SJSA1 (cell line): Measurements from ENCODE around the gene SH3BP5L. TPM values are rescaled to one million over a fixed set of nuclear protein-coding genes. Genes with fewer than 3 reads are reported as not detected.

Experiments
- DNase-seq, 2 experiments: peaks; one replicate each; pipeline ENCODE4 v3.0.0-alpha.2; 2015 to 2020; ENCODE audit warnings: low spot score in 2 of 2, low read depth in 1 of 2
- H3K27ac ChIP-seq: fragments of 250-450 bp; sonication (Bioruptor Pico); 2 replicates; pipeline ENCODE4 v1.5.1; 2020; ENCODE audit warnings: mild to moderate bottlenecking, moderate library complexity
- H3K27me3 ChIP-seq: fragments of 250-450 bp; sonication (Bioruptor Pico); replicated peaks from 2 replicates; pipeline ENCODE4 v1.5.1; 2020; ENCODE audit warnings: mild to moderate bottlenecking, moderate library complexity
- H3K36me3 ChIP-seq: fragments of 250-450 bp; sonication (Bioruptor Pico); 2 replicates; pipeline ENCODE4 v1.5.1; 2020; ENCODE audit warnings: mild to moderate bottlenecking
- H3K4me1 ChIP-seq: fragments of 250-450 bp; sonication (Bioruptor Pico); replicated peaks from 2 replicates; pipeline ENCODE4 v1.6.1; 2021; ENCODE audit warnings: mild to moderate bottlenecking
- H3K4me3 ChIP-seq: fragments of 250-450 bp; sonication (Bioruptor Pico); 2 replicates; pipeline ENCODE4 v1.5.1; 2020; ENCODE audit warnings: mild to moderate bottlenecking
- H3K9me3 ChIP-seq: fragments of 250-450 bp; sonication (Bioruptor Pico); replicated peaks from 2 replicates; pipeline ENCODE4 v1.5.1; 2020; ENCODE audit warnings: mild to moderate bottlenecking
- total RNA-seq: library from RNA; depleted of rRNA; stranded (reverse); fragments of >200 nt; shearing (Covaris generic); gene quantifications from 2 replicates; pipeline ENCODE4 v1.2.3, GENCODE V29; 2014; rRNA removed

The SH3BP5L gene
- total RNA-seq, result 26.1 and 34.1 TPM in 2 replicates

DNA sequence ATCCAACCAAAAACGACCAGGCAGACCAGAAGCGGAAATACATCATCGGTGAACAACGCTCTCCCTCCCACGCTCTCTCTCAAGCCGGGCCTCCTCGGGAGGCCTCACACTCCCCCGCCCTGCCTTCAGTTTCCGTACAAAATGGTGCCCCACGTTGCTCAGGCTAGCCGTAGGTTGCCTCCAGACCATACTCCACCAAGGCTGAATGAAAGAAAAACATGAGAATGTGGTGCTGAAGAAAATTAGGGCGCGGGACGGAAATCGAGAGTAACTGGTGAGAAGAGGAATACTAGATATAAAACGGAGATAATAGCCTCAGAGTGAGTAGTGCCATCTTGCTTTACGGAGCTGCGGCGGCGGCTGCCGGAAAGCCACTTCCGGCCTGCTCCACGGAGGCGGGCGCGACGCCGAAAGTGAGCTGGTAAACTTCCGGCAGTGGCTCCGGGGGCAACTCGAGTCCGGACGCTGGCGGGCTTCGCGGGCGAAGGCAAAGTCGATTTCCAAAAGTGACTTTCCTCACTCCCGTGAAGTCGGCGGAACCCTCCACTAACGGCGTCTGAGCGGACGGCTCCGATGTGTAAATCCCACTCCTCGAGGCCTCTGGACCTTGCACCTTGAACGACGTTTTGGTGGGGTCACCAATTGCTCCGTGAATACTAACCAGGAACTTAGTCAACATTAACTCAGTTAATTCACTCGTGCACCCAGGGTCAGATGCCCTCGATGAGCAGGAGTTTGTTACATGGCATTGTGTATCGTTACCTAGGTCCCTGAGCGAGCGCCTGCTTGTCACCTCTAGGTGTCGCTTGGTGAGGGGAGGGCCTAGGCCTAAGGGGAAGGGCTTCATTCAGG is at the start of gene SH3BP5L:
Gene SH3BP5L (minus strand): TSS at position 7 of the 852 bp plus-strand sequence. CDS start 980 bp downstream, outside the sequence.
- peaks cover 46% of the 10 kb centered on the region for H3K4me1 ChIP-seq

DNA sequence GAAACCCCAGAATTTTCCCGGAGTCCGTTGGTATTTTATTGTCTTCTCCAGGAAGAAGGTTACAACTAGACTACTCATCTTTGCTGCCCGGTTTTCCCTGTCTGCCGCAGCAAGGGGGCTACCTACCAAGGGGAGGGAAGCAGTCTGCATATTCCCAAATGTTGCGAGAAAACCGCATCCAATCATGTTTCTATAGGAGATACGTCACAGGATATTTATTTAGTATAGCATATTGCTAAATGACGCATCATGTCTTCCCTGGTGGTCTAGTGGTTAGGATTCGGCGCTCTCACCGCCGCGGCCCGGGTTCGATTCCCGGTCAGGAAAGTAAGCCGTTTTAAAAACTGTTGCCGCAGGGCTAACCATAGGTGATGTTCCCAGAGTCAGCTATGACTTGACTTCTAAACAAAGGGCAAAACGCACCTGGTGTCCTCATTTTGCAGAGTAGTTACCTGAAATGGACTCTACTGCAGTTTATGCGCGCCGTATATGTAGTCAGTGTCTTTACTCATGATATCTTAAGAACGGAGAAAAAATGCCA is 48.3 kb upstream of the SH3BP5L start:
- H3K4me3 ChIP-seq, result peak overlapping the region; percentile 52
- no peaks in the 10 kb centered on the region for H3K36me3 ChIP-seq
- no peaks in the 10 kb centered on the region for H3K27me3 ChIP-seq
- H3K27ac ChIP-seq, result peak overlapping the region; percentile 72
- peaks cover 4% of the 10 kb centered on the region for H3K4me1 ChIP-seq
- DNase-seq, result peak; percentile 77 to 98
- no peaks in the 10 kb centered on the region for H3K9me3 ChIP-seq

More for the DNA sequence above, at the start of gene SH3BP5L:
- H3K27ac ChIP-seq, result peak within 1 kb of the TSS; percentile 96
- H3K27me3 ChIP-seq, result no peaks in the 10 kb centered on the region
- H3K9me3 ChIP-seq, result no peaks in the 10 kb centered on the region; the same call in 1 of the 2 replicates
- peaks cover 31% of the 10 kb centered on the region for H3K36me3 ChIP-seq
- peak within 1 kb of the TSS; percentile 54 for H3K4me3 ChIP-seq
- peak; percentile 93 to 98 for DNase-seq

DNA sequence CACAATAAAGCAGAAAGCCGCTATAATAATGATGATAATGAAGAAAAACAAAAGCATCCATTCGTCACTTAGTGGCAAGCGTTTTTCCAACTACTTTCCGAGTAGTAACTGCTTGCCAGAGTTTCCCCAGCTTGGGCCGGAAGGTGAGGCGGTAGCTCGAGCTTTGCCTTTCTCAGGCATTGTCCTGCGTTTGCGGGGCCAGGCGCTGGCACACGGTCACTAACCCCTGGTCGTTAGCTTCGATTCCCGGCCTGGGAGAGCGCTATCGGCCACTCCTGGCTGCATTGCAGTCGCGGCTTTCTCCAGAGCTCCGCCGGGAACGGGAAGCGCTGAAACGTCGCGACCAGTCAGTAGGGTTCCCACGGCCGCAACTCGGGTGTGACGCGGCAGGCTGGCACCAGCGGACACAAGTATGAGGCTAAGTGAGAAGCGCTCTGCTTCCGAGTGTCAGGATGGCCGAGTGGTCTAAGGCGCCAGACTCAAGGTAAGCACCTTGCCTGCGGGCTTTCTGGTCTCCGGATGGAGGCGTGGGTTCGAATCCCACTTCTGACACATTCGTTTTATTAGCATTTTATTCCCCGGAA is 47.8 kb upstream of the SH3BP5L start:
- Histone ChIP-seq H3K4me3 (peak overlapping the region; percentile 52), H3K27me3 (no peaks in the 10 kb centered on the region), H3K27ac (peak overlapping the region; percentile 72), H3K36me3 (no peaks in the 10 kb centered on the region), H3K4me1 (peaks cover 4% of the 10 kb centered on the region), H3K9me3 (no peaks in the 10 kb centered on the region)
- DNase-seq, result peak; percentile 95 to 99

DNA sequence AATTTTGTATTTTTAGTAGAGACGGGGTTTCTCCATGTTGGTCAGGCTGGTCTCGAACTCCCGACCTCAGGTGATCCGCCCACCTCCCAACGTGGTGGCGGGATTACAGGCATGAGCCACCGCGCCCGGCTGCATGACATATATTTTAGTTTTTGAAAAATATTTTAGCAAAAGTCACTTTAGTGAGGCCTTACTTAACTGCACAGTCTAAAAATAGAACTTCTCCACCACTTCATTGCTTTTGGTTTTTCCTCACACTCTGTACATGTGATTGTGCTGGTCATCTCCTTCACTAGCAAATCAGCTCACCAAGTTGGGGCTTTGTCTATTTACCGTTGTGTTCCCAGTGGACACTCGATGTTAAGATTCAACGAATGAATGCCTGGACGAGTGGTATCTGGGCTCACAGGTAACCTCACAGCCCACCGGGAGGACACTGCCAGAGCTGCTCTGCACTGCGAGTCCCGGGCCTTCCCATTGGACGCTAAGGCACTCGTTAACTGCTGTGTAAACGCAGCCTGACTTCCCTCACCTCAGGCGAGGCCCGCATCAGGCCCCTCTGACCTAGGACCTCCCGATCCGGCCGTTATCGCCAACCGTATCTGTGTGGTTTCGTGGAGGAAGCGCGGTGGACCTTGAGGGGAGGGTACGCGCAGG is 47.2 kb upstream of the SH3BP5L start:
- no peaks in the 10 kb centered on the region for H3K27me3 ChIP-seq
- peak overlapping the region; percentile 52 for H3K4me3 ChIP-seq
- peaks cover 4% of the 10 kb centered on the region for H3K4me1 ChIP-seq
- peak; percentile 72 to 87 for DNase-seq
- no peaks in the 10 kb centered on the region for H3K36me3 ChIP-seq
- no peaks in the 10 kb centered on the region for H3K9me3 ChIP-seq
- H3K27ac ChIP-seq, result peak overlapping the region; percentile 72

DNA sequence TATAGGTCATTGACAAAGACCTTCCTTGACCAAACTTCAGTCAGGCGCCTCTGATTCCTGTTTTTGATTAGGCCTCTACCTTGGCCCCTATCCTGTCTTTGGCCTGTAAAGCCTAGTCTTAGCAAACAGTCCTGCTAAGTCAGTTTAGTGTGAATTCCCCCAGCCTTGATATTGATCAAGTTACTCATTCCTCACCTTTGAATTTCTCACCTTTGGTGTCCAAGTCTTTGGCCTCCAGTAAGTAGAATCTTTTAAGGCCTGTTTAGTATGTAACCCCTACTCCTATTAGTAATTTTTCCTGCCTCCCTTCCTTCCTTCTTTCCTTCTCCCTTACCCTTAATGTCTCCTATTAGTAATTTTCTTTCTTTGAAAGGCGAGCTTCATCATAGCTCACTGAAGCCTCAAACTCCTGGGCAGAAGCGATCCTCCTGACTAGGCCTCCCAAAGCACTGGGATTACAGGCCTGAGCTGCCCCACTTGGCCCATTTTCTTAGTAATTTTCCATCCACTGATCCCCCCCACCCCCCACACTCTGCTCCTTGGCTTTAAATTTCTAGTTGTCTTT is 46.2 kb upstream of the SH3BP5L start:
- Histone ChIP-seq H3K27ac (peak overlapping the region; percentile 72), H3K4me3 (peak overlapping the region; percentile 52), H3K4me1 (peaks cover 4% of the 10 kb centered on the region), H3K27me3 (no peaks in the 10 kb centered on the region), H3K9me3 (no peaks in the 10 kb centered on the region), H3K36me3 (no peaks in the 10 kb centered on the region)
- DNase-seq, result no peak

DNA sequence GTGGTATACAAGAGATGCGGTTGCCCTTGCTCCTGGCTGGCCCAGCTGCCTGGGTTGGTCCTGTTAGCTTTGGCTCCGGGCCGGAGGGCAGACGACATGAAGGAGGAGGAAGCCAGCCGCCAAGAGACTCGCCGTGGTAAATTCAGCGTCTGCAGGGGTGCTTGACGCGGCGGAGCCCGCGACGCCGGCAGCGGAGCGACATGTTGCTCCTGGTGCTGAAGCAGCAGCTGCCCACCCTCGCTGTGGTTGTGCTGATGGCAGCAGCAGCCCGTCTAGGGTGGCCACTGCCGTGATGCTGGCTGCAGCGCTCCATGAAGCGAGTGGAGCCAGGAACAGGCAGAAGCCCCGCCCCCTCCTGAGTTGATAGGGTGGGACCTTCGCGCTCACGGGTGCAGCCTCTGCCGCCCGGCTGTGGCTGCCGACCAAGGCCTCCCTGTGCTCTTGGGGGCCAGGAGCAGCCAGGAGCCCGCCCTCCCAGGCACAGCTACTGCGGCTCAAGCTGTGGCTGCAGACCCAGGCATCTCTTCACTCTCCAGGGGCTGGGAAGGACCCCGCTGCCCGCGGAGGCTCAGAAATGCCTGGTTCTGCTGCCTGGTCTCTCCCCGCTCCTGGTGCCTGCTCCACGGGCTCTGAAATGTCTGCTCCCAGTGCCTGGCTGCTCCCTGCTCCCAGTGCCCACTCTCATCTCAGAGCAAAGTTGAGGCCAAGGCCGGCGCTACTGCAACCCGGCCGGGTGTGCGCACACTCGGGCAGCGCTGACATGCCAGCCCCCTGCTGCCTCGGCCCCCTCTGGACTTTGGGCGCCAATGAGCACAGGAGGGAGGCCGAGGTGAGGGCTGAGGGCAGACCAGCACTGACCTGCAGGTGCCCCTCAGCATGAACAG is 37.5 kb upstream of the SH3BP5L start:
- H3K27ac ChIP-seq, result no peak overlapping the region
- DNase-seq, result peak; percentile 74 to 86

DNA sequence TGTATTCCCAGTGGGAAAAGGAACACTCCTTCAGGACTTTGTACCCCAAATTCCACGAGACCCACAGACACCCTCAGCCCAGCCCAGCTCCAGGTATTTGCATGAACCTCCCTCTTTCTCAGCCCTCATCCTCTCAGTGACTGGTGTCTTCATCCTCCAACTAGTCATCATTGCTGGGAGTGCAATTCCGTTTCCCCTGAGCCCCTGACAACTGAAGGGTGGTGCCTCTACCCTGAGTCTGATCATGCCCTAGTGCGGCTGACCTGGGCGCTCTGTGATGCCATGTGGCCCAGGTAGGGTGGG is 36.9 kb upstream of the SH3BP5L start:
- no peak for DNase-seq
- H3K4me1 ChIP-seq, result peaks cover 30% of the 10 kb centered on the region
- peaks cover 3% of the 10 kb centered on the region for H3K36me3 ChIP-seq
- H3K27me3 ChIP-seq, result no peaks in the 10 kb centered on the region
- peak overlapping the region; percentile 43 for H3K4me3 ChIP-seq
- no peak overlapping the region for H3K27ac ChIP-seq
- H3K9me3 ChIP-seq, result no peaks in the 10 kb centered on the region

More for the DNA sequence above, 37.5 kb upstream of the SH3BP5L start:
- peaks cover 2% of the 10 kb centered on the region; the same call in 1 of the 2 replicates for H3K36me3 ChIP-seq
- peaks cover 24% of the 10 kb centered on the region for H3K4me1 ChIP-seq
- H3K4me3 ChIP-seq, result peak overlapping the region; percentile 43
- no peaks in the 10 kb centered on the region for H3K27me3 ChIP-seq
- H3K9me3 ChIP-seq, result no peaks in the 10 kb centered on the region

DNA sequence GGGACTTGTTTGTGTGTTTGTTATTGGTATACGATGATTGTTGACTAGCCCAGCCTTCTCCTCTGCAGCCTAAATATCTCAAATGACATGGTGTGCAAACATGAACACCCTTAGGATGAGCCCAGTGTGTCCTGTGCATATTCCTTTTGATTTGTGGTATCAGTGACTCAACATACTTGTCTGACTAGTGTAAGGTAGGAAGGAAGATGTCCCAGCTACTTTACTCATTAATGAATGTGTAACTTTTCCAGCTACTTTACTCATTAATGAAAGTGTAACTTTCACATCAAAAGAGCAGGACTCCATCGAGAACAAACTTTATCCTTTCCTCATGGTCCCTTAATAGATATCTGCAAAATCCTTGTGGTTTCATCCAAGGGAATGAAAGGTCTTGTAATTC is 35.9 kb upstream of the SH3BP5L start:
- H3K4me3 ChIP-seq, result no peak overlapping the region
- H3K27me3 ChIP-seq, result no peaks in the 10 kb centered on the region
- DNase-seq, result no peak
- H3K36me3 ChIP-seq, result peaks cover 6% of the 10 kb centered on the region
- H3K4me1 ChIP-seq, result peaks cover 33% of the 10 kb centered on the region
- H3K27ac ChIP-seq, result no peak overlapping the region
- no peaks in the 10 kb centered on the region for H3K9me3 ChIP-seq

DNA sequence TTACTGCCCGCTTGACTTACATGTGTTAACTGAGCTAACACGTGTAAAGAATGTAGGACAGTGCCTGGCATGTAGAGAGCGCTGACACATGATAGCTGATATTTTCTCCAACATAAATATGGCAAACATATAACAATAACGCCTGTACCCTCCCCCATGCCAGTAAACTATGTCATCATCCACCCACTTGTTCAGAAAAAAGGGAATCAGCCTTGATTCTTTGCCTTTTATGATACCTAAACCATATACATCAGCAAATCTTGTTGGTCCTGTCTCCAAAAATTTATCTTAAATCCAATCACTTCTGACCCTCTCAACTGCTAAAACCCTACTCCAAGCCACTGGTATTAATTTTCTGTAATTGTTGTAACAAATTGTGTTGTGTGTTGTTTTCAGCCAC is 34.3 kb upstream of the SH3BP5L start:
- Histone ChIP-seq H3K27me3 (no peaks in the 10 kb centered on the region), H3K36me3 (peaks cover 11% of the 10 kb centered on the region), H3K27ac (no peak overlapping the region), H3K9me3 (no peaks in the 10 kb centered on the region), H3K4me3 (no peak overlapping the region), H3K4me1 (peaks cover 33% of the 10 kb centered on the region)
- DNase-seq, result no peak

DNA sequence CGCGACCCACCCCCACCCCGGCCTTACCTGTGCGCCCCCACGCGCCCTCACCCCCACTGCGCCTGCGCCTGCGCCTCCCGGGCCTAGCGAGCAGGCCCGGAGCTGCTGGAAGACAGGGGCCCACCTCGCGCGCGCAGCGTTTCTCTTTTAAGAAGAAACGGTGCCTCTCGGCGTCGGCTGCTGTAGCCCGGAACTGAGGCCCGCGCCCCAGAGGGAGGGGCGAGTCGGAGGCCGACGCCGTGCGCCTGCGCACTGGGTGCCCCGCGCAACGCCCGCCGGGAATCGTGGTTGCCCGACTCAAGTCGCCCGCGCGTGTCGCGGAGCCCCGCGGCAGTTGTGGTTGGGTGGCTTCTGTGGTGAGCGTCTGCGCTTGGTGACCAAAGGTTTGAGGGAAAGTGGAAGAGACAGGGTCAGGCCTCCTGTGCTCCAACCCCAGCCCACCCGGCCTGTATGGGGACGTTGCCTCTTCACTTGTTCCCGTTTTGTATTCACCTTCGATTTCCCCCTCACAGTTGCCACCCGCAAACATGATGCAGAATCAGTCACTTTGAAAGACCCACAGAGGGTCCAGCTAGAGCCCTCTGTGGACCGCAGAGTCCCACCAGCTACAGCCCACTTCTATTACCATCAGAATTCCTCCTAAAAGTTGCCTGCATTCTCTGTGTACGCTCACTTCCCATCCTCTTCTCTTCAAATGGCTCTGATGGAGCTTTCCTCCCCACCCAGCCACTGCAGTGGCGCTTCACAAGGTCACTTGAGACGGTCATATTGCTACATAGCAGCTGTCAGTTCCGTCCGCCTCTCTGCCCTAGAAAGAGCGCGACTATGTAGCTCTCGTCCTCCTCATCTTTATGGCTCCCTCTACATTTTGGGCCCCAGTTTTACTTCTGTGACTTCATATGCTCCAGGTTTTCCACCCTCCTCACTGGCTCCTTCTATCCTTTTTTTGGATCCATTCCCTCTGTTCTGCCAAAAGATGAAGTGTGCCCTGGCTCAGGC is 33.5 kb upstream of the SH3BP5L start, which contains the start of gene ZNF692:
Gene ZNF692 (minus strand): TSS at position 195 of the 999 bp plus-strand sequence. CDS start 776 bp downstream, outside the sequence.
- H3K27me3 ChIP-seq, result no peaks in the 10 kb centered on the region
- H3K9me3 ChIP-seq, result no peaks in the 10 kb centered on the region
- peak; percentile 93 to 97 for DNase-seq
- H3K36me3 ChIP-seq, result peaks cover 17% of the 10 kb centered on the region
- peak within 1 kb of the TSS; percentile 58 for H3K27ac ChIP-seq
- H3K4me1 ChIP-seq, result peaks cover 33% of the 10 kb centered on the region
- peak within 1 kb of the TSS; percentile 51 for H3K4me3 ChIP-seq

DNA sequence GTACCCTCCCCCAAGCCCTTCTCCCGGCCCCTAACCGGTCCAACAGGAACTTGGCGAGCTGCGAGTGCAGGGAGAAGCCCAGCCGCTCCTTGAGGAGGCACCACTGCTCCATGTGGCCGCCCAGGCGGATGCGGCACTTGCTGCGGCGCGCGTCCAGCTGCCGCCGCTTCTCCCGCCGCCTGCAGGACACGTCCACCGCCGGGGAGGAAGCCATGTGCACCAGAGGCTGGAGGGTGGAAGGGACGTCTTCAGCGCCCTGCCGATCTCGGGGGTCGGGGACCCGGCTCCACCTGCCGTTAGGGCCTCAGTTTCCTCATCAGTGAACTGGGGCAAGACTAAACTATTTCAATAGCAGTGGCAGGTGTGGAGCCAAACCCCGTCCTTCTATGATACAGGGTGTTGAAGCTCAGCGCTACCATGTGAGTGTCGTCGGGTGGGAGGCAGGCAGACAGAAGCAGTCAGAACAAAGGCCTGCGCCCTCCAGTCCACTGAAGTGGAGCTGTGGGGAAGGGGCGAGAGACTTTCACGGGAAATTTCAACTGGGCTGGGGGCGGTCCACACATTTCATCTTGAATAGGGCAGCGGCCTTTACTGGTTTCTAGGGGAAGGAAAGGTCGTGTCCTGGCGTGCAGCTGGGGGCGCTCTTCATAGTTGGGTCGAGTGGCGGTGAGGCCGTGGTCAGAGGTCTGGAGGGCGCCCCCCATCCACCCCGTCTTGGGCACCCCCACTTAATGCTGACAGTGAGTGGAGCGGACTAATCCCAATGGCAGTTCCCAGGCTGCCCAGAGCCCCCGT is 32.6 kb upstream of the SH3BP5L start:
- H3K4me1 ChIP-seq, result peaks cover 28% of the 10 kb centered on the region
- H3K27ac ChIP-seq, result no peak overlapping the region; the same call in 1 of the 2 replicates
- no peaks in the 10 kb centered on the region for H3K27me3 ChIP-seq
- H3K9me3 ChIP-seq, result no peaks in the 10 kb centered on the region
- H3K36me3 ChIP-seq, result peaks cover 26% of the 10 kb centered on the region
- DNase-seq, result peak; percentile 63 to 70
- peak overlapping the region; percentile 51 for H3K4me3 ChIP-seq
